ENCODE results near the gene ADAMTS13.

ADAMTS13 gene

GRCh38 chr9:133493428-133493827, 71.3 kb downstream of the ADAMTS13 start:
- no peak for DNase-seq

- DNase-seq: no peak
Measured at GRCh38 chr9:133493845-133494540, 71.8 kb downstream of the ADAMTS13 start.

GRCh38 chr9:133494636-133495326, 72.6 kb downstream of the ADAMTS13 start:
- no peak for DNase-seq

GRCh38 chr9:133495327-133496293, 73.4 kb downstream of the ADAMTS13 start:
- no peak for DNase-seq

- no peak for DNase-seq
Measured at GRCh38 chr9:133496861-133497842, 75.0 kb downstream of the ADAMTS13 start.

GRCh38 chr9:133499132-133499891, 77.1 kb downstream of the ADAMTS13 start:
- DNase-seq: no peak

- no peak for DNase-seq
Measured at GRCh38 chr9:133499892-133500270, 77.7 kb downstream of the ADAMTS13 start.

GRCh38 chr9:133502112-133502511, 79.9 kb downstream of the ADAMTS13 start:
- no peak for DNase-seq

- DNase-seq: no peak
Measured at GRCh38 chr9:133505186-133505830, 83.1 kb downstream of the ADAMTS13 start.

- no peak for DNase-seq
Measured at GRCh38 chr9:133505901-133506652, 83.9 kb downstream of the ADAMTS13 start.

- DNase-seq: no peak
Measured at GRCh38 chr9:133506653-133507038, 84.5 kb downstream of the ADAMTS13 start.

GRCh38 chr9:133507246-133507965, 85.2 kb downstream of the ADAMTS13 start:
- no peak for DNase-seq

- DNase-seq: no peak
Measured at GRCh38 chr9:133508046-133508445, 85.9 kb downstream of the ADAMTS13 start.
